ENCODE measurements around the gene PLP2. TPM values are rescaled to one million over a fixed set of nuclear protein-coding genes. Genes with fewer than 3 reads are reported as not detected.
"Not testable (repeated sequence)": the region's sequence is repeated elsewhere in the genome, so short reads cannot be mapped to it uniquely, and the experiment has no call there.

PLP2 gene
- total and polyA plus RNA-seq, 7 experiments from 2014 or later = 64.2 to 132 (median 98.5) TPM

- Histone ChIP-seq H3K4me1 (ENCODE audit: control insufficient read depth in 2 of 2, insufficient read depth in 2 of 2, low read length in 2 of 2) (peaks cover 14 to 16% of the 10 kb centered on the region in 2 donors), H3K4me3 (ENCODE audit: low read length) (peak overlapping the region; percentile 59), H3K9me3 (ENCODE audit: control insufficient read depth in 2 of 3, low read length in 3 of 3) (no peaks in the 10 kb centered on the region), H3K36me3 (ENCODE audit: control insufficient read depth in 2 of 3, insufficient read depth in 3 of 3, low read length in 3 of 3) (no peaks in the 10 kb centered on the region), H3K27me3 (ENCODE audit: control insufficient read depth in 2 of 2, insufficient read depth in 2 of 2, low read length in 2 of 2) (no peaks in the 10 kb centered on the region), H3K27ac (ENCODE audit: low read depth, low read length) (peak overlapping the region; percentile 76)
- intact Hi-C loops (cut with micrococcal nuclease) = loop anchor here (1.0 to 10.0 kb wide), 10 partner anchors 10 to 588 kb away; partner anchors contain the start of genes PQBP1 (in 2 of the 2), TIMM17B (in 2 of the 2), PPP1R3F (in 1 of the 2) and PRAF2 (in 1 of the 2)
- peak; percentile 41 to 80 (median 63) for DNase-seq
- CTCF ChIA-PET = interaction anchor here (1.1 to 1.4 kb wide), 4 partner anchors 10 to 20 kb away, joined by 3 to 4 read pairs (median 4); partner anchors contain the start of gene PRICKLE3
- peak; percentile 69 for ATAC-seq
- POLR2A ChIA-PET = interaction anchor here (0.6 to 2.8 kb wide), 8 partner anchors 9 to 629 kb away, joined by 3 to 23 read pairs (median 3); no protein-coding TSS in a partner anchor
- Mint-ChIP-seq H3K9me3 (peaks cover 0 to 2% (median 0%) of the 10 kb centered on the region in 11 donors), H3K4me3 (peak overlapping the region; percentile 84 to 93 (median 88)), H3K27me3 (no peaks in the 10 kb centered on the region), H3K4me1 (peaks cover 13 to 38% (median 27%) of the 10 kb centered on the region in 7 donors), H3K27ac (peak overlapping the region; percentile 91 to 96 (median 94)), H3K36me3 (peaks cover 0 to 3% (median 0%) of the 10 kb centered on the region in 5 donors)
Observed at GRCh38 chrX:49165901-49166881, 5.5 kb upstream of the PLP2 start.

GRCh38 chrX:49166914-49167739 lies 4.6 kb upstream of the PLP2 start:
- no peaks in the 10 kb centered on the region for H3K36me3 ChIP-seq (ENCODE audit: control insufficient read depth in 2 of 3, insufficient read depth in 3 of 3, low read length in 3 of 3)
- no peaks in the 10 kb centered on the region for H3K27me3 Mint-ChIP-seq
- DNase-seq (peak in 7 of 9 donors; percentile 20 to 64 (median 47)), ATAC-seq (peak; percentile 58)
- H3K4me3 ChIP-seq (ENCODE audit: low read length) = peak overlapping the region; percentile 59
- peak overlapping the region; percentile 91 to 96 (median 94) for H3K27ac Mint-ChIP-seq
- POLR2A ChIA-PET = interaction anchor here (0.5 to 2.8 kb wide), 9 partner anchors 8 to 630 kb away, joined by 3 to 23 read pairs (median 3); no protein-coding TSS in a partner anchor
- peaks cover 0 to 2% (median 0%) of the 10 kb centered on the region in 11 donors for H3K9me3 Mint-ChIP-seq
- H3K36me3 Mint-ChIP-seq = peaks cover 0 to 3% (median 0%) of the 10 kb centered on the region in 5 donors
- peaks cover 13 to 38% (median 27%) of the 10 kb centered on the region in 7 donors for H3K4me1 Mint-ChIP-seq
- H3K9me3 ChIP-seq (ENCODE audit: control insufficient read depth in 2 of 3, low read length in 3 of 3) = no peaks in the 10 kb centered on the region
- peak overlapping the region; percentile 84 to 93 (median 88) for H3K4me3 Mint-ChIP-seq
- intact Hi-C loops (cut with micrococcal nuclease) = loop anchor here (1.0 to 10.0 kb wide), 11 partner anchors 10 to 587 kb away; partner anchors contain the start of genes PQBP1 (in 2 of the 2), TIMM17B (in 2 of the 2), PPP1R3F (in 1 of the 2) and PRAF2 (in 1 of the 2)
- H3K27ac ChIP-seq (ENCODE audit: low read depth, low read length) = peak overlapping the region; percentile 76
- no peaks in the 10 kb centered on the region for H3K27me3 ChIP-seq (ENCODE audit: control insufficient read depth in 2 of 2, insufficient read depth in 2 of 2, low read length in 2 of 2)
- H3K4me1 ChIP-seq (ENCODE audit: control insufficient read depth in 2 of 2, insufficient read depth in 2 of 2, low read length in 2 of 2) = peaks cover 14 to 16% of the 10 kb centered on the region in 2 donors
- CTCF ChIA-PET = interaction anchor here (0.6 to 1.4 kb wide), 7 partner anchors 10 to 654 kb away, joined by 3 to 4 read pairs (median 3); partner anchors contain the start of gene PRICKLE3

- peak overlapping the region in 8 of 9 donors; percentile 66 to 96 (median 92) for H3K27ac Mint-ChIP-seq
- Histone ChIP-seq H3K4me3 (ENCODE audit: low read length) (peak overlapping the region; percentile 59), H3K27me3 (ENCODE audit: control insufficient read depth in 2 of 2, insufficient read depth in 2 of 2, low read length in 2 of 2) (no peaks in the 10 kb centered on the region), H3K4me1 (ENCODE audit: control insufficient read depth in 2 of 2, insufficient read depth in 2 of 2, low read length in 2 of 2) (peaks cover 16% of the 10 kb centered on the region in 2 donors), H3K36me3 (ENCODE audit: control insufficient read depth in 2 of 3, insufficient read depth in 3 of 3, low read length in 3 of 3) (no peaks in the 10 kb centered on the region), H3K27ac (ENCODE audit: low read depth, low read length) (peak overlapping the region; percentile 76), H3K9me3 (ENCODE audit: control insufficient read depth in 2 of 3, low read length in 3 of 3) (no peaks in the 10 kb centered on the region)
- intact Hi-C loops (cut with micrococcal nuclease) = loop anchor here (1.0 to 10.0 kb wide), 3 partner anchors 18 to 273 kb away; partner anchors contain the start of genes PQBP1 (in 2 of the 2), TIMM17B (in 2 of the 2), PRAF2 (in 1 of the 2) and WDR45 (in 1 of the 2)
- H3K27me3 Mint-ChIP-seq = no peaks in the 10 kb centered on the region
- CTCF ChIA-PET = interaction anchor here (0.6 to 1.4 kb wide), 5 partner anchors 10 to 654 kb away, joined by 3 to 4 read pairs (median 3); no protein-coding TSS in a partner anchor
- POLR2A ChIA-PET = interaction anchor here (0.5 to 2.8 kb wide), 5 partner anchors 9 to 44 kb away, joined by 3 to 23 read pairs (median 4); no protein-coding TSS in a partner anchor
- ATAC-seq = no peak
- H3K4me3 Mint-ChIP-seq = peak overlapping the region; percentile 69 to 93 (median 88)
- peaks cover 0 to 2% (median 0%) of the 10 kb centered on the region in 11 donors for H3K9me3 Mint-ChIP-seq
- DNase-seq = no peak
- H3K4me1 Mint-ChIP-seq = peaks cover 13 to 40% (median 30%) of the 10 kb centered on the region in 7 donors
- peaks cover 0 to 3% (median 0%) of the 10 kb centered on the region in 5 donors for H3K36me3 Mint-ChIP-seq
Observed at GRCh38 chrX:49167740-49168108, 4.0 kb upstream of the PLP2 start.

GRCh38 chrX:49172280-49172780 lies 632 bp downstream of the PLP2 start:
- Histone ChIP-seq H3K9me3 (ENCODE audit: control insufficient read depth in 2 of 3, low read length in 3 of 3) (no peaks in the 10 kb centered on the region), H3K27me3 (ENCODE audit: control insufficient read depth in 2 of 2, insufficient read depth in 2 of 2, low read length in 2 of 2) (no peaks in the 10 kb centered on the region), H3K27ac (ENCODE audit: low read depth, low read length) (peak overlapping the region; percentile 62), H3K36me3 (ENCODE audit: control insufficient read depth in 2 of 3, insufficient read depth in 3 of 3, low read length in 3 of 3) (peaks cover 0 to 23% (median 0%) of the 10 kb centered on the region in 3 experiments), H3K4me1 (ENCODE audit: control insufficient read depth in 2 of 2, insufficient read depth in 2 of 2, low read length in 2 of 2) (peaks cover 6 to 14% of the 10 kb centered on the region in 2 donors), H3K4me3 (ENCODE audit: low read length) (peak overlapping the region; percentile 63)
- Mint-ChIP-seq H3K9me3 (no peaks in the 10 kb centered on the region), H3K4me1 (peaks cover 9 to 36% (median 26%) of the 10 kb centered on the region in 7 donors), H3K36me3 (peaks cover 0 to 13% (median 0%) of the 10 kb centered on the region in 5 donors), H3K4me3 (peak overlapping the region; percentile 78 to 92 (median 87)), H3K27ac (peak overlapping the region; percentile 2 to 85 (median 82)), H3K27me3 (no peaks in the 10 kb centered on the region)
- CTCF ChIA-PET = interaction anchor here (0.6 kb wide), 1 partner anchor 34 kb away, joined by 3 read pairs; no protein-coding TSS in a partner anchor
- peak; percentile 79 for ATAC-seq
- intact Hi-C loops (cut with micrococcal nuclease) = loop anchor here (1.0 to 10.0 kb wide), 5 partner anchors 9 to 1518 kb away; partner anchors contain the start of genes ELK1 (in 1 of the 2), PRICKLE3 (in 1 of the 2) and UXT (in 1 of the 2)
- POLR2A ChIA-PET = interaction anchor here (0.7 to 0.9 kb wide), 2 partner anchors 9 to 17 kb away, joined by 3 read pairs; no protein-coding TSS in a partner anchor
- peak in 8 of 9 donors; percentile 26 to 70 (median 33) for DNase-seq

- Mint-ChIP-seq H3K4me3 (peak overlapping the region in 5 of 10 donors; percentile 16 to 88 (median 85)), H3K4me1 (peaks cover 7 to 33% (median 19%) of the 10 kb centered on the region in 7 donors), H3K36me3 (peaks cover 0 to 16% (median 0%) of the 10 kb centered on the region in 5 donors), H3K27ac (peak overlapping the region in 6 of 9 donors; percentile 2 to 83 (median 70))
- H3K27me3 Mint-ChIP-seq; DNase-seq; CTCF ChIA-PET; H3K4me1 ChIP-seq (ENCODE audit: control insufficient read depth in 2 of 2, insufficient read depth in 2 of 2, low read length in 2 of 2); H3K4me3 ChIP-seq (ENCODE audit: low read length); ATAC-seq; H3K9me3 Mint-ChIP-seq; H3K9me3 ChIP-seq (ENCODE audit: control insufficient read depth in 2 of 3, low read length in 3 of 3); POLR2A ChIA-PET; H3K27me3 ChIP-seq (ENCODE audit: control insufficient read depth in 2 of 2, insufficient read depth in 2 of 2, low read length in 2 of 2): not testable (repeated sequence)
- intact Hi-C loops (cut with micrococcal nuclease) = loop anchor here in 1 of 2 donors (10.0 kb wide), 1 partner anchor 1519 kb away; the partner anchor contains the start of genes ELK1 and UXT
- Histone ChIP-seq H3K36me3 (ENCODE audit: control insufficient read depth in 2 of 3, insufficient read depth in 3 of 3, low read length in 3 of 3) (peaks cover 0 to 34% (median 0%) of the 10 kb centered on the region in 3 experiments), H3K27ac (ENCODE audit: low read depth, low read length) (peak overlapping the region; percentile 62)
Observed at GRCh38 chrX:49173544-49173943, 1.8 kb downstream of the PLP2 start.

Measured in naive thymus-derived CD4-positive, alpha-beta T cell (primary cell).